Endothelial cell of umbilical vein (primary cell): ENCODE measurements around the gene ADAMTS14. TPM values are rescaled to one million over a fixed set of nuclear protein-coding genes. Genes with fewer than 3 reads are reported as not detected.
"Not testable (repeated sequence)": the region's sequence is repeated elsewhere in the genome, so short reads cannot be mapped to it uniquely, and the experiment has no call there.

ENCODE experiments used
- BruUV-seq: library from RNA; stranded (reverse); fragments of 400-500 nt; replicated peaks from 2 replicates; lab custom pipeline; 2021; lab: Mats Ljungman, UMichigan
- CTCF ChIA-PET: fragments of 300-600, 350-600 bp; sonication (Branson Sonifier 250); formaldehyde crosslinking; loops from one replicate; lab custom pipeline; 2021; ENCODE audit warnings: antibody characterized with exemption, inconsistent platforms; lab: Charles Lee
- POLR2A ChIA-PET: fragments of 300-600, 350-600 bp; sonication (Branson Sonifier 250); formaldehyde crosslinking; loops from one replicate; lab custom pipeline; 2021; ENCODE audit warnings: antibody characterized with exemption, inconsistent platforms; lab: Charles Lee
- DNase-seq: peaks from one replicate; pipeline ENCODE4 v3.0.0-alpha.2; 2011; ENCODE audit warnings: low read depth, low spot score
- FAIRE-seq: peaks from 2 replicates; lab custom pipeline; 2011; peaks lifted over from hg19 to GRCh38; lab: Jason Lieb, UNC
- H2AFZ ChIP-seq: 2 replicates; pipeline ENCODE4 v1.6.0; 2012; ENCODE audit warnings: low read depth, low read length, control low read depth, inconsistent platforms
- H3K27ac ChIP-seq: 2 replicates; pipeline ENCODE4 v1.5.1; 2011; ENCODE audit warnings: low read depth, mild to moderate bottlenecking, control low read depth, low read length, moderate library complexity; ENCODE audit not compliant: insufficient read depth
- H3K27me3 ChIP-seq, 2 experiments: 2 replicates each; pipeline versions ENCODE4 v1.6.0 to v1.6.1; 2011; ENCODE audit warnings: low read length in 2 of 2, mixed read lengths in 1 of 2; ENCODE audit not compliant: control insufficient read depth in 2 of 2, insufficient read depth in 2 of 2
- H3K36me3 ChIP-seq, 2 experiments: 2 replicates in 1 of 2; 3 replicates in 1 of 2; pipeline ENCODE4 v1.5.1; 2011; ENCODE audit warnings: low read length in 2 of 2, mild to moderate bottlenecking in 1 of 2, moderate library complexity in 1 of 2; ENCODE audit not compliant: control insufficient read depth in 2 of 2, insufficient read depth in 2 of 2; ENCODE audit errors: extremely low read depth in 1 of 2
- H3K4me1 ChIP-seq: 3 replicates; pipeline ENCODE4 v1.5.1; 2011; ENCODE audit warnings: mild to moderate bottlenecking, low read length; ENCODE audit not compliant: control insufficient read depth, insufficient read depth; ENCODE audit errors: extremely low read depth
- H3K4me2 ChIP-seq: 2 replicates; pipeline ENCODE4 v1.6.1; 2011; ENCODE audit warnings: low read length, control low read depth, mixed read lengths; ENCODE audit not compliant: insufficient read depth
- H3K4me3 ChIP-seq, 3 experiments: fragments of 200-600 bp in 1 of 3; sonication (generic), shearing (Covaris generic) in 1 of 3; replicated peaks in 1 of 3; 2 replicates each; pipeline ENCODE4 v1.5.1; 2011 to 2016; ENCODE audit warnings: control low read depth in 3 of 3, low read length in 3 of 3, mild to moderate bottlenecking in 2 of 3, inconsistent platforms in 1 of 3, low read depth in 1 of 3, moderate library complexity in 1 of 3; ENCODE audit not compliant: insufficient read depth in 1 of 3
- H3K79me2 ChIP-seq: 2 replicates; pipeline ENCODE4 v1.6.0; 2012; ENCODE audit warnings: low read length, inconsistent platforms; ENCODE audit not compliant: control insufficient read depth, insufficient read depth
- H3K9ac ChIP-seq: replicated peaks from 2 replicates; pipeline ENCODE3; 2011; ENCODE audit warnings: low read length, control low read depth; ENCODE audit not compliant: insufficient read depth; ENCODE audit errors: extremely low read depth
- H3K9me1 ChIP-seq: replicated peaks from 3 replicates; pipeline ENCODE4 v1.6.0; 2011; ENCODE audit warnings: mild to moderate bottlenecking, low read length; ENCODE audit not compliant: control insufficient read depth, insufficient read depth; ENCODE audit errors: extremely low read depth
- H3K9me3 ChIP-seq: replicated peaks from 2 replicates; pipeline ENCODE4 v1.5.1; 2012; ENCODE audit warnings: low read length, inconsistent platforms; ENCODE audit not compliant: control insufficient read depth, insufficient read depth
- H4K20me1 ChIP-seq: replicated peaks from 2 replicates; pipeline ENCODE3; 2011; ENCODE audit warnings: mild to moderate bottlenecking, low read length; ENCODE audit not compliant: control insufficient read depth, insufficient read depth; ENCODE audit errors: extremely low read depth
- FOS ChIP-seq: IDR thresholded peaks from 2 replicates; pipeline ENCODE4 v1.6.1; 2011; ENCODE audit warnings: mild to moderate bottlenecking, low read length, moderate library complexity, borderline replicate concordance; ENCODE audit not compliant: insufficient read depth
- JUN ChIP-seq: IDR thresholded peaks from 2 replicates; pipeline ENCODE4 v1.6.1; 2011; ENCODE audit warnings: borderline replicate concordance, low read depth; ENCODE audit not compliant: insufficient read length, insufficient read depth
- MYC ChIP-seq: IDR thresholded peaks from one replicate; pipeline ENCODE4 v1.6.1; 2011; ENCODE audit warnings: mild to moderate bottlenecking, low read depth, low read length
- dilution Hi-C: fragments of 300-500 bp; cut with MboI; formaldehyde crosslinking; loops from one replicate; pipeline ENCODE4 v1.15.0; 2019; ENCODE audit warnings: low sequenced_read_pairs; ENCODE audit not compliant: extremely low pct_ligation_motif_present
- intact Hi-C: fragments of 100-400 bp; cut with micrococcal nuclease; formaldehyde crosslinking; loops from one replicate; pipeline ENCODE4 v1.10.0; 2022
- polyA plus RNA-seq, 4 experiments: library from polyadenylated mRNA; depleted of rRNA in 3 of 4; stranded (reverse) in 3 of 4; unstranded in 1 of 4; fragments of >200 nt; gene quantifications; 2 replicates each; pipeline versions ENCODE4 v1.2.1 to v1.2.3, GENCODE V29; 2011 to 2012; ENCODE audit warnings: missing spikeins in 1 of 4
- total RNA-seq: library from RNA; stranded (reverse); gene quantifications from 2 replicates; pipeline ENCODE4 v1.2.3, GENCODE V29; 2021

Gene ADAMTS14
- total and polyA plus RNA-seq, 2 donors (not counting 3 experiments of a cell fraction or from before 2014, with no cell fraction given), result not detected

DNA sequence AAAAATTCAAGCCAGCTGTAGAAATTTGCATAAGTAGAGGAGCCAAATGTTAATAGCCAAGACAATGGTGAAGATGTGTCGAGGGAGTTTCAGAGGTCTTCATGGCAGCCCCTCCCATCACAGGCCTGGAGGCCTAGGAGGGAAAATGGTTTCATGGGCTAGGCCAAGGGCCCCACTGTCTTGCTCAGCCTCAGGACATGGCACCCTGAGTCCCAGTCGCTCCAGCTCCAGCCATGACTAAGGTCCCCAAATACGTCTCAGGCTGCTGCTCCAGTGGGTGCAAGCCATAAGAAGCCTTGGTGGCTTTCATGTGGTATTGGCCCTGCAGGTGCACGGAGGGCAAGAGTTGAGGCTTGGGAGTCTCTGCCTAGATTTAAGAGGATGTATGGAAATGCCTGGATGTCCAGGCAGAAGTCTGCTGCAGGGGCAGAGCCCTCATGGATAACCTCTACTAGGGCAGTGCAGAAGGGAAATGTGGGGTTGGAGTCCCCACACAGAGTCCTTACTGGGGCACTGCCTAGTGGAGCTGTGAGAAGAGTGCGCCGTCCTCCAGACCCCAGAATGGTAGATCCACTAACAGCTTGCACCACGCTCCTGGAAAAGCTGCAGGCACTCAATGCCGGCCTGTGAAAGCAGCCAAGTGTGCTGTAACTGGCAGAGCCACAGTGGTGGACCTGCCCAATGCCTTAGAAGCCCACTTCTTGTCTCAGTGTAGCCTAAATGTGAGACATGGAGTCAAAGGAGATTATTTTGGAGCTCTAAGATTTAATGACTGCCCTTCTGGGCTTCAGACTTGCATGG lies 93.7 kb downstream of the ADAMTS14 start:
- BruUV-seq, result no TSS peak
- no peaks in the 10 kb centered on the region for H3K79me2 ChIP-seq
- no peak overlapping the region for H3K4me2 ChIP-seq
- dilution Hi-C loops (no loop called here), intact Hi-C loops (no loop called here)
- H3K4me3 ChIP-seq, result no peak overlapping the region
- FAIRE-seq, result no peak
- CTCF ChIA-PET, result no interaction called here
- no peaks in the 10 kb centered on the region for H3K36me3 ChIP-seq
- H2AFZ ChIP-seq, result no peak overlapping the region
- H3K27me3 ChIP-seq, result peaks cover 2 to 4% of the 10 kb centered on the region in 2 experiments
- H3K4me1 ChIP-seq, result no peaks in the 10 kb centered on the region
- H3K9me1 ChIP-seq, result no peaks in the 10 kb centered on the region
- no peak overlapping the region for H3K27ac ChIP-seq
- no peak overlapping the region for H3K9ac ChIP-seq
- H4K20me1 ChIP-seq, result no peaks in the 10 kb centered on the region
- H3K9me3 ChIP-seq, result no peaks in the 10 kb centered on the region
- TF ChIP-seq MYC, result no peak
- no peak for TF ChIP-seq JUN
- TF ChIP-seq FOS, result no peak
- no peak for DNase-seq
- POLR2A ChIA-PET, result no interaction called here

GRCh38 chr10:70768026-70768685 lies 95.8 kb downstream of the ADAMTS14 start:
- H3K9me1 ChIP-seq, H3K4me1 ChIP-seq, DNase-seq, H3K9ac ChIP-seq, dilution Hi-C loops, intact Hi-C loops, H3K9me3 ChIP-seq, H3K27me3 ChIP-seq, H2AFZ ChIP-seq, H3K27ac ChIP-seq, H3K4me3 ChIP-seq, H3K36me3 ChIP-seq, H4K20me1 ChIP-seq, FAIRE-seq, H3K4me2 ChIP-seq, BruUV-seq, H3K79me2 ChIP-seq, POLR2A ChIA-PET: not testable (repeated sequence)
- CTCF ChIA-PET, result interaction anchor here (0.6 kb wide), 1 partner anchor 200 kb away, joined by 3 read pairs; no protein-coding TSS in a partner anchor
